K562 (cell line): ENCODE measurements around the gene TEKT2. TPM values are rescaled to one million over a fixed set of nuclear protein-coding genes. Genes with fewer than 3 reads are reported as not detected.

Experiments
- ATAC-seq: fragments of 200-7000 bp; cut with Tn5 transposase; 3 replicates; pipeline ENCODE4 v1.9.1; 2020; ENCODE audit warnings: moderate library complexity
- BruUV-seq: library from RNA; stranded (reverse); fragments of 400-500 nt; replicated peaks from 2 replicates; lab custom pipeline; 2021; lab: Mats Ljungman, UMichigan
- CTCF ChIA-PET: fragments of 300-600 bp; formaldehyde crosslinking; extraction: SDS; loops from one replicate; lab custom pipeline; 2021; ENCODE audit warnings: low intra/inter-chr PET ratio; lab: Yijun Ruan, JAX
- POLR2A ChIA-PET: fragments of 300-600, 350-650 bp; sonication (Branson Sonifier 250); formaldehyde crosslinking; extraction: SDS; loops from one replicate; lab custom pipeline; 2021; ENCODE audit warnings: antibody characterized with exemption, inconsistent platforms; lab: Yijun Ruan, JAX
- DNase-seq, 4 experiments: peaks; one replicate each; pipeline versions ENCODE4 v3.0.0 to v3.0.0-alpha.2; 2011 to 2018; ENCODE audit warnings: low spot score in 3 of 4, mixed read lengths in 3 of 4; ENCODE audit errors: extremely low read depth in 1 of 4
- FAIRE-seq: peaks from 2 replicates; lab custom pipeline; 2011; peaks lifted over from hg19 to GRCh38; lab: Jason Lieb, UNC
- H2AFZ ChIP-seq: 2 replicates; pipeline ENCODE4 v1.6.0; 2011; ENCODE audit warnings: low read depth, low read length, control low read depth, inconsistent platforms
- H3K27ac ChIP-seq: fragments of 200-600 bp; 3 replicates; pipeline ENCODE4 v1.8.0; 2011; ENCODE audit warnings: low read depth, mild to moderate bottlenecking, control low read depth, inconsistent platforms, low read length, moderate library complexity, mixed read lengths; ENCODE audit errors: extremely low read depth
- H3K27me3 ChIP-seq, 2 experiments: fragments of 300-600 bp in 1 of 2; 2 replicates in 1 of 2; 3 replicates in 1 of 2; pipeline versions ENCODE4 v1.6.0 to v1.8.0; 2011; ENCODE audit warnings: inconsistent platforms in 2 of 2, low read length in 2 of 2, mild to moderate bottlenecking in 1 of 2, mixed read lengths in 1 of 2, moderate library complexity in 1 of 2; ENCODE audit not compliant: control insufficient read depth in 2 of 2, insufficient read depth in 2 of 2
- H3K36me3 ChIP-seq: fragments of 300-600 bp; 3 replicates; pipeline ENCODE4 v1.8.0; 2011; ENCODE audit warnings: mild to moderate bottlenecking, low read length, inconsistent platforms; ENCODE audit not compliant: control insufficient read depth, insufficient read depth
- H3K4me1 ChIP-seq, 2 experiments: fragments of 200-600 bp in 1 of 2; replicated peaks in 1 of 2; 2 replicates in 1 of 2; 3 replicates in 1 of 2; pipeline versions ENCODE4 v1.5.1 to v1.8.0; 2011; ENCODE audit warnings: inconsistent platforms in 2 of 2, low read length in 2 of 2, mild to moderate bottlenecking in 1 of 2, mixed read lengths in 1 of 2, moderate library complexity in 1 of 2; ENCODE audit not compliant: control insufficient read depth in 2 of 2, insufficient read depth in 2 of 2
- H3K4me2 ChIP-seq: 2 replicates; pipeline ENCODE4 v1.6.1; 2011; ENCODE audit warnings: low read length, control low read depth, inconsistent platforms, mixed read lengths; ENCODE audit not compliant: insufficient read depth
- H3K4me3 ChIP-seq: fragments of 200-600 bp; sonication (generic), shearing (Covaris generic); 2 replicates; pipeline ENCODE4 v1.5.1; 2016; ENCODE audit warnings: control low read depth, inconsistent platforms
- H3K79me2 ChIP-seq: fragments of 200-600 bp; 3 replicates; pipeline ENCODE4 v1.8.0; 2011; ENCODE audit warnings: low read length, inconsistent platforms; ENCODE audit not compliant: control insufficient read depth, insufficient read depth
- H3K9ac ChIP-seq, 2 experiments: 2 replicates each; pipeline versions ENCODE4 v1.6.0 to v1.6.1; 2011; ENCODE audit warnings: low read depth in 2 of 2, low read length in 2 of 2, control low read depth in 1 of 2, inconsistent platforms in 1 of 2, mild to moderate bottlenecking in 1 of 2, mixed read lengths in 1 of 2; ENCODE audit not compliant: insufficient read depth in 1 of 2
- H3K9me1 ChIP-seq: one replicate; pipeline ENCODE4 v1.6.0; 2011; ENCODE audit warnings: inconsistent platforms, mild to moderate bottlenecking, low read length, moderate library complexity; ENCODE audit not compliant: control insufficient read depth, insufficient read depth
- H3K9me3 ChIP-seq: replicated peaks from 2 replicates; pipeline ENCODE4 v1.5.1; 2011; ENCODE audit warnings: low read depth, low read length, inconsistent platforms; ENCODE audit not compliant: control insufficient read depth, insufficient read depth
- H4K20me1 ChIP-seq: replicated peaks from 2 replicates; pipeline ENCODE4 v1.6.1; 2011; ENCODE audit warnings: low read length, inconsistent platforms, mixed read lengths; ENCODE audit not compliant: control insufficient read depth, insufficient read depth
- ADNP ChIP-seq: fragments of 200-800 bp; sonication (Bioruptor generic); IDR thresholded peaks from 2 replicates; pipeline ENCODE4 v1.6.1; 2016; ENCODE audit warnings: missing genetic modification characterization, missing compliant biosample characterization
- BCOR ChIP-seq: fragments of 450-650 bp; IDR thresholded peaks from 2 replicates; pipeline ENCODE4 v1.6.1; 2016
- ESRRA ChIP-seq: fragments of 450-650 bp; IDR thresholded peaks from 2 replicates; pipeline ENCODE4 v1.6.1; 2014; ENCODE audit warnings: low read depth, mild to moderate bottlenecking, moderate library complexity, borderline replicate concordance
- FOS ChIP-seq: IDR thresholded peaks from 3 replicates; pipeline ENCODE4 v1.6.1; 2011; ENCODE audit not compliant: insufficient read length; ENCODE audit errors: extremely low read depth
- FOXJ3 ChIP-seq: sonication (generic); formaldehyde crosslinking; IDR thresholded peaks from 2 replicates; pipeline ENCODE4 v1.4.0; 2020; ENCODE audit warnings: mild to moderate bottlenecking, missing genetic modification reagents
- HDAC1 ChIP-seq, 2 experiments: fragments of 450-650 bp; IDR thresholded peaks; 2 replicates each; pipeline ENCODE4 v1.6.1; 2016 to 2017; ENCODE audit warnings: inconsistent platforms in 1 of 2, mild to moderate bottlenecking in 1 of 2, moderate library complexity in 1 of 2
- KDM1A ChIP-seq, 2 experiments: fragments of 450-650 bp; IDR thresholded peaks; 2 replicates each; pipeline ENCODE4 v1.6.1; 2016; ENCODE audit warnings: mild to moderate bottlenecking in 2 of 2
- KDM5B ChIP-seq: fragments of 200-600 bp; sonication (generic); IDR thresholded peaks from 2 replicates; pipeline ENCODE4 v1.6.1; 2012; ENCODE audit warnings: low read depth, mild to moderate bottlenecking, moderate library complexity, low read length, control low read depth, inconsistent platforms; ENCODE audit not compliant: insufficient replicate concordance
- NFIX ChIP-seq: fragments of 250-450 bp; sonication (Bioruptor Pico); IDR thresholded peaks from 2 replicates; pipeline ENCODE4 v1.4.0; 2020; ENCODE audit warnings: low read depth, mild to moderate bottlenecking, moderate library complexity
- RBM25 ChIP-seq: fragments of 200-400 bp; formaldehyde crosslinking; IDR thresholded peaks from 2 replicates; pipeline ENCODE4 v1.6.1; 2018; ENCODE audit warnings: low read length, low read depth, moderate library complexity; ENCODE audit not compliant: severe bottlenecking
- RCOR1 ChIP-seq, 2 experiments: IDR thresholded peaks; 2 replicates each; pipeline ENCODE4 v1.6.1; 2012; ENCODE audit warnings: low read depth in 2 of 2, low read length in 2 of 2, borderline replicate concordance in 1 of 2, improper control_type of control experiment in 1 of 2
- SMAD4 ChIP-seq: fragments of 250-450 bp; sonication (Bioruptor Pico); conservative IDR thresholded peaks from 2 replicates; pipeline ENCODE4 v1.8.0; 2021; ENCODE audit warnings: inconsistent platforms, mild to moderate bottlenecking, moderate library complexity
- SMARCA5 ChIP-seq: fragments of 450-650 bp; IDR thresholded peaks from 2 replicates; pipeline ENCODE4 v1.6.1; 2016
- SNIP1 ChIP-seq: fragments of 450-650 bp; IDR thresholded peaks from 2 replicates; pipeline ENCODE4 v1.7.1; 2017; ENCODE audit warnings: low read depth, mild to moderate bottlenecking
- SPI1 ChIP-seq: IDR thresholded peaks from 2 replicates; pipeline ENCODE4 v1.6.1; 2011; ENCODE audit warnings: low read depth, low read length, control low read depth, borderline replicate concordance
- SRSF9 ChIP-seq: fragments of 200-400 bp; formaldehyde crosslinking; IDR thresholded peaks from 2 replicates; pipeline ENCODE4 v1.6.1; 2017; ENCODE audit warnings: low read depth, low read length, borderline replicate concordance
- ZFP30 ChIP-seq: fragments of 250-450 bp; sonication (Bioruptor Pico); IDR thresholded peaks from 2 replicates; pipeline ENCODE4 v1.8.0; 2022; ENCODE audit warnings: moderate library complexity, mild to moderate bottlenecking, inconsistent platforms, borderline replicate concordance
- ZNF146 ChIP-seq: IDR thresholded peaks from one replicate; pipeline ENCODE4 v1.6.1; 2018; ENCODE audit warnings: missing compliant biosample characterization; ENCODE audit not compliant: unreplicated experiment
- ZNF445 ChIP-seq: fragments of 250-450 bp; sonication (Bioruptor Pico); IDR thresholded peaks from 2 replicates; pipeline ENCODE4 v1.4.0; 2020; ENCODE audit warnings: low read depth, mild to moderate bottlenecking, moderate library complexity
- ZNF75A ChIP-seq: fragments of 450-650 bp; formaldehyde crosslinking; IDR thresholded peaks from 2 replicates; pipeline ENCODE4 v1.4.0; 2020; ENCODE audit warnings: mild to moderate bottlenecking
- ZZZ3 ChIP-seq: fragments of 450-650 bp; IDR thresholded peaks from 2 replicates; pipeline ENCODE4 v1.6.1; 2016; ENCODE audit warnings: antibody characterized with exemption, mild to moderate bottlenecking, moderate library complexity
- WGBS: fragments of 100-300 bp; shearing (Covaris generic); methylation state at CpG from one replicate; pipeline ENCODE4 v1.1.6; 2016; ENCODE audit warnings: low coverage, mixed read lengths; ENCODE audit not compliant: insufficient coverage; ENCODE audit errors: missing lambda C conversion rate; 5-methylcytosine and 5-hydroxymethylcytosine counted together
- in situ Hi-C: fragments of 300-500 bp; cut with MboI; formaldehyde crosslinking; loops from 4 replicates; pipeline ENCODE4 v1.15.0; 2018; ENCODE audit warnings: inconsistent platforms, mixed read lengths
- intact Hi-C: fragments of 100-400 bp; cut with micrococcal nuclease; formaldehyde crosslinking; loops from 2 replicates; pipeline ENCODE4 v1.14.2; 2022
- polyA plus RNA-seq, 8 experiments: library from polyadenylated mRNA; depleted of rRNA in 4 of 8; stranded (reverse) in 5 of 8; unstranded in 3 of 8; fragments of >200 nt; fragmentation: Nextera tagmentation in 2 of 8; fragmentation: Illumina TruSeq in 1 of 8; extraction: Ambion mirVana in 2 of 8; extraction: Trizol in 1 of 8; gene quantifications; 2 replicates each; pipeline versions ENCODE4 v1.2.1 to v1.2.3, GENCODE V29; 2011 to 2014; ENCODE audit warnings: inconsistent platforms in 1 of 8, missing spikeins in 1 of 8
- total RNA-seq, 7 experiments: library from RNA; depleted of rRNA in 6 of 7; stranded (reverse); fragments of >200 nt in 6 of 7; fragmentation: Illumina TruSeq in 2 of 7; extraction: Trizol in 2 of 7; gene quantifications; 2 replicates each; pipeline versions ENCODE4 v1.2.1 to v1.2.3, GENCODE V29; 2011 to 2021; ENCODE audit warnings: low replicate concordance in 1 of 7
- TF ChIP-seq, protein P1 (sequence below): fragments of 450-650 bp; conservative IDR thresholded peaks from 2 replicates; pipeline ENCODE4 v1.6.1; 2016; ENCODE audit warnings: missing genetic modification characterization, low read depth, mild to moderate bottlenecking, missing compliant biosample characterization, moderate library complexity
- TF ChIP-seq, protein P2 (sequence below): fragments of 250-450 bp; sonication (Bioruptor Pico); IDR thresholded peaks from 2 replicates; pipeline ENCODE4 v1.4.0; 2020
- TF ChIP-seq, protein P3 (sequence below): fragments of 250-450 bp; sonication (Bioruptor Pico); IDR thresholded peaks from 2 replicates; pipeline ENCODE4 v1.9.0; 2021; ENCODE audit warnings: mild to moderate bottlenecking

TEKT2 gene
- total and polyA plus RNA-seq, 9 of the 15 experiments (the other 6 are each of a cell fraction or from before 2014, with no cell fraction given) = 0.06 to 0.94 (median 0.30) TPM; not detected in 1

DNA sequence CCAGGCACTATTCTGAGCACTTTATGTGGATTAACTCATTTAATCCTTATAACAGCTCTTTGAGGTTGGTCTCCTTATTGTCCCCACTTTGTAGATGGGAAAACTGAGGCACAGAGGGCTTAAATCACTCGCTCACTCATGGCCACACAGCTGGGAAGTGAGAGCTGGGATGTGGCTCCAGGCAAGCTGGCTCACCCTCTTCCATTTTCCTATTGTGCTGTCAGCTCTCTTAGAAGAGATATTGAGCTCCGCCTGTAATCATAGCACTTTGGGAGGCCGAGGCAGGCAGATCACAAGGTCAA, 45.0 kb downstream of the TEKT2 start:
- ATAC-seq = no peak
- no peaks in the 10 kb centered on the region for H4K20me1 ChIP-seq
- in situ Hi-C loops (no loop called here), intact Hi-C loops (no loop called here)
- no peak overlapping the region for H3K4me3 ChIP-seq
- H2AFZ ChIP-seq = no peak overlapping the region
- no peaks in the 10 kb centered on the region for H3K9me1 ChIP-seq
- H3K9me3 ChIP-seq = no peaks in the 10 kb centered on the region
- no peaks in the 10 kb centered on the region for H3K36me3 ChIP-seq
- no peaks in the 10 kb centered on the region for H3K27me3 ChIP-seq
- H3K9ac ChIP-seq = no peak overlapping the region
- H3K79me2 ChIP-seq = no peaks in the 10 kb centered on the region
- H3K4me2 ChIP-seq = no peak overlapping the region
- no peak overlapping the region for H3K27ac ChIP-seq
- POLR2A ChIA-PET = interaction anchor here (0.7 to 2.3 kb wide), 4 partner anchors 11 to 55 kb away, joined by 3 to 19 read pairs (median 4); partner anchors contain the start of gene TRAPPC3
- CTCF ChIA-PET = interaction anchor here (0.6 kb wide), 1 partner anchor 1067 kb away, joined by 3 read pairs; no protein-coding TSS in a partner anchor
- no TSS peak for BruUV-seq
- no peak for DNase-seq
- FAIRE-seq = no peak
- H3K4me1 ChIP-seq = peaks cover 16 to 42% of the 10 kb centered on the region in 2 experiments
- 49% methylated on average over 3 of the region's 3 CpGs for WGBS
- no peak for TF ChIP-seq FOXJ3 (CRISPR knock-in tag)
- TF ChIP-seq SMARCA5 = peak; percentile 14; the same call in 1 of the 2 replicates
- TF ChIP-seq, protein P1, sequence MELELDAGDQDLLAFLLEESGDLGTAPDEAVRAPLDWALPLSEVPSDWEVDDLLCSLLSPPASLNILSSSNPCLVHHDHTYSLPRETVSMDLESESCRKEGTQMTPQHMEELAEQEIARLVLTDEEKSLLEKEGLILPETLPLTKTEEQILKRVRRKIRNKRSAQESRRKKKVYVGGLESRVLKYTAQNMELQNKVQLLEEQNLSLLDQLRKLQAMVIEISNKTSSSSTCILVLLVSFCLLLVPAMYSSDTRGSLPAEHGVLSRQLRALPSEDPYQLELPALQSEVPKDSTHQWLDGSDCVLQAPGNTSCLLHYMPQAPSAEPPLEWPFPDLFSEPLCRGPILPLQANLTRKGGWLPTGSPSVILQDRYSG (tag) = no peak
- TF ChIP-seq, protein P2, sequence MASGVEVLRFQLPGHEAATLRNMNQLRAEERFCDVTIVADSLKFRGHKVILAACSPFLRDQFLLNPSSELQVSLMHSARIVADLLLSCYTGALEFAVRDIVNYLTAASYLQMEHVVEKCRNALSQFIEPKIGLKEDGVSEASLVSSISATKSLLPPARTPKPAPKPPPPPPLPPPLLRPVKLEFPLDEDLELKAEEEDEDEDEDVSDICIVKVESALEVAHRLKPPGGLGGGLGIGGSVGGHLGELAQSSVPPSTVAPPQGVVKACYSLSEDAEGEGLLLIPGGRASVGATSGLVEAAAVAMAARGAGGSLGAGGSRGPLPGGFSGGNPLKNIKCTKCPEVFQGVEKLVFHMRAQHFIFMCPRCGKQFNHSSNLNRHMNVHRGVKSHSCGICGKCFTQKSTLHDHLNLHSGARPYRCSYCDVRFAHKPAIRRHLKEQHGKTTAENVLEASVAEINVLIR = no peak
- TF ChIP-seq HDAC1 (IDR thresholded peaks at IDR 0.05) = 0 out of 4 replicates have a peak, but pooled peaks of 1 of the 2 experiments have one; percentile 26
- no peak for TF ChIP-seq NFIX (CRISPR knock-in tag)
- TF ChIP-seq FOS = no peak
- peak; percentile 23; the same call in 1 of the 2 replicates for TF ChIP-seq ESRRA
- peak; percentile 91 for TF ChIP-seq ADNP (tag)
- peak in 1 of 2 experiments; percentile 42; a peak in 1 of 4 replicates for TF ChIP-seq RCOR1 (IDR thresholded peaks at IDR 0.05; ENCODE audit: borderline replicate concordance in 1 of 2, low read depth in 2 of 2, low read length in 2 of 2)
- TF ChIP-seq ZNF445 = no peak
- no peak for TF ChIP-seq ZZZ3
- TF ChIP-seq RBM25 = peak; percentile 94
- no peak for TF ChIP-seq SMAD4
- TF ChIP-seq KDM1A (IDR thresholded peaks at IDR 0.05) = peak; percentile 74 to 83
- TF ChIP-seq BCOR = peak; percentile 95
- TF ChIP-seq ZNF75A (CRISPR knock-in tag) = no peak
- no peak for TF ChIP-seq ZFP30 (CRISPR knock-in tag)
- TF ChIP-seq SNIP1 = no peak
- no peak for TF ChIP-seq SPI1
- TF ChIP-seq ZNF146 = no peak
- no peak for TF ChIP-seq SRSF9
- TF ChIP-seq KDM5B = no peak
- TF ChIP-seq, protein P3, sequence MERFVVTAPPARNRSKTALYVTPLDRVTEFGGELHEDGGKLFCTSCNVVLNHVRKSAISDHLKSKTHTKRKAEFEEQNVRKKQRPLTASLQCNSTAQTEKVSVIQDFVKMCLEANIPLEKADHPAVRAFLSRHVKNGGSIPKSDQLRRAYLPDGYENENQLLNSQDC (CRISPR knock-in tag) = no peak
